A549 (cell line): Measurements from ENCODE around the gene IQCE.

ENCODE experiments used
- EP300 ChIP-seq, 2 experiments: fragments of >200 bp; sonication (Bioruptor Twin); formaldehyde crosslinking; IDR thresholded peaks; 2 replicates in 1 of 2; 3 replicates in 1 of 2; pipeline ENCODE4 v1.6.1; 2016 to 2017
- RAD21 ChIP-seq, 2 experiments: fragments of >200 bp in 1 of 2; sonication (Bioruptor Twin) in 1 of 2; formaldehyde crosslinking in 1 of 2; IDR thresholded peaks in 1 of 2; conservative IDR thresholded peaks in 1 of 2; 2 replicates in 1 of 2; 3 replicates in 1 of 2; pipeline ENCODE4 v1.6.1; 2012 to 2018; ENCODE audit warnings: inconsistent platforms in 1 of 2
- SMC3 ChIP-seq: fragments of >200 bp; sonication (Bioruptor Twin); formaldehyde crosslinking; IDR thresholded peaks from 3 replicates; pipeline ENCODE4 v1.6.1; 2018; ENCODE audit warnings: inconsistent platforms

GRCh38 chr7:2603044-2603965 lies 44.5 kb downstream of the IQCE start:
- TF ChIP-seq RAD21 (conservative IDR thresholded peaks at IDR 0.05 in 1 of 2, IDR thresholded peaks at IDR 0.05 in 1 of 2) = no peak
- TF ChIP-seq SMC3 = no peak
- TF ChIP-seq EP300 (IDR thresholded peaks at IDR 0.05) = no peak
